ENCODE measurements around the gene SLC16A11. TPM values are rescaled to one million over a fixed set of nuclear protein-coding genes. Genes with fewer than 3 reads are reported as not detected.

SLC16A11 gene
- total RNA-seq, 1 donor from 2014 or later, result 3.6 TPM

DNA sequence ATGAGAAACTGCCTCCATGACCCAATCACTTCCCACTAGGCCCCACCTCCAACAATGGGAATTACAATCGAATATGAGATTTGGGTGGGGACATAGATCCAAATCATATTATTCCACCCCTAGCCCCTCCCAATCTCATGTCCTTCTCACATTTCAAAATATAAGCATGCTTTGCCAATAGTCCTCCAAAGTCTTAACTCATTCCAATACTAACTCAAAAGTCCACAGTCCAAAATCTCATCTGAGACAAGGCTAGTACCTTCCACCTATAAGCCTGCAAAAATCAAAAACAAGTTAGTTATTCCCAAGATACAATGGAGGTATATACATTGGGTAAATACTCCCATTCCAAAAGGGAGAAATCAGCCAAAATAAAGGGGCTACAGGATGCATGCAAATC, 23.3 kb upstream of the SLC16A11 start:
- Mint-ChIP-seq H3K9me3 (peaks cover 15% of the 10 kb centered on the region), H3K4me3 (no peak overlapping the region), H3K27ac (no peak overlapping the region), H3K36me3 (ENCODE audit: low read depth) (peaks cover 2% of the 10 kb centered on the region), H3K27me3 (peaks cover 23% of the 10 kb centered on the region), H3K4me1 (peaks cover 6% of the 10 kb centered on the region)
- TF ChIP-seq, protein P1, sequence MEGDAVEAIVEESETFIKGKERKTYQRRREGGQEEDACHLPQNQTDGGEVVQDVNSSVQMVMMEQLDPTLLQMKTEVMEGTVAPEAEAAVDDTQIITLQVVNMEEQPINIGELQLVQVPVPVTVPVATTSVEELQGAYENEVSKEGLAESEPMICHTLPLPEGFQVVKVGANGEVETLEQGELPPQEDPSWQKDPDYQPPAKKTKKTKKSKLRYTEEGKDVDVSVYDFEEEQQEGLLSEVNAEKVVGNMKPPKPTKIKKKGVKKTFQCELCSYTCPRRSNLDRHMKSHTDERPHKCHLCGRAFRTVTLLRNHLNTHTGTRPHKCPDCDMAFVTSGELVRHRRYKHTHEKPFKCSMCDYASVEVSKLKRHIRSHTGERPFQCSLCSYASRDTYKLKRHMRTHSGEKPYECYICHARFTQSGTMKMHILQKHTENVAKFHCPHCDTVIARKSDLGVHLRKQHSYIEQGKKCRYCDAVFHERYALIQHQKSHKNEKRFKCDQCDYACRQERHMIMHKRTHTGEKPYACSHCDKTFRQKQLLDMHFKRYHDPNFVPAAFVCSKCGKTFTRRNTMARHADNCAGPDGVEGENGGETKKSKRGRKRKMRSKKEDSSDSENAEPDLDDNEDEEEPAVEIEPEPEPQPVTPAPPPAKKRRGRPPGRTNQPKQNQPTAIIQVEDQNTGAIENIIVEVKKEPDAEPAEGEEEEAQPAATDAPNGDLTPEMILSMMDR (IDR thresholded peaks at IDR 0.05), result no peak
- POLR2A ChIA-PET, result no interaction called here
- intact Hi-C loops (cut with micrococcal nuclease), result no loop called here
- CTCF ChIA-PET, result no interaction called here
- DNase-seq, result no peak
- ATAC-seq (ENCODE audit: low read depth), result no peak

DNA sequence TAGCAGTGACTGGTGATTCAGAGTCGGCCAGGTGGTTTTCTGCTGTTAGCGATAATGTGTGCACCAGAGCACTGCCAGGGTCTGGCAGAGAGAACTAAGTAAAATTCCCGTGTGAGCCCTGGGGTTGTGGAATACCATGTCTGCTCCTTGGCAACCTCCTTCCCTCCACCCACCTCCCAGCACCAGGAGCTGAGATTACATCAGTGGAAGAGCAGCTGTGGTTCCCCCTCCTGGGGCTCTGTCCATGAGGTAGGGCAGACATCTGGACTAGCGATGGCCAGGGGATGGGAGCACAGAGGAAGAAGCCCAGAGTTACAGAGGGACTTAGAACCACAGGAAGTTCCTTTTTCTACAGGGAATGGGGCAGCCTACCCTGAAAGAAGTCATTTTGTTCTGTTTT, 20.4 kb upstream of the SLC16A11 start:
- POLR2A ChIA-PET, result no interaction called here
- H3K9me3 Mint-ChIP-seq, result peaks cover 15% of the 10 kb centered on the region
- H3K36me3 Mint-ChIP-seq (ENCODE audit: low read depth), result peaks cover 2% of the 10 kb centered on the region
- peaks cover 31% of the 10 kb centered on the region for H3K27me3 Mint-ChIP-seq
- no peak overlapping the region for H3K4me3 Mint-ChIP-seq
- DNase-seq (no peak), ATAC-seq (ENCODE audit: low read depth) (no peak)
- intact Hi-C loops (cut with micrococcal nuclease), result no loop called here
- no peak overlapping the region for H3K27ac Mint-ChIP-seq
- TF ChIP-seq, protein P1 (IDR thresholded peaks at IDR 0.05), result no peak
- peaks cover 2% of the 10 kb centered on the region for H3K4me1 Mint-ChIP-seq
- CTCF ChIA-PET, result no interaction called here

DNA sequence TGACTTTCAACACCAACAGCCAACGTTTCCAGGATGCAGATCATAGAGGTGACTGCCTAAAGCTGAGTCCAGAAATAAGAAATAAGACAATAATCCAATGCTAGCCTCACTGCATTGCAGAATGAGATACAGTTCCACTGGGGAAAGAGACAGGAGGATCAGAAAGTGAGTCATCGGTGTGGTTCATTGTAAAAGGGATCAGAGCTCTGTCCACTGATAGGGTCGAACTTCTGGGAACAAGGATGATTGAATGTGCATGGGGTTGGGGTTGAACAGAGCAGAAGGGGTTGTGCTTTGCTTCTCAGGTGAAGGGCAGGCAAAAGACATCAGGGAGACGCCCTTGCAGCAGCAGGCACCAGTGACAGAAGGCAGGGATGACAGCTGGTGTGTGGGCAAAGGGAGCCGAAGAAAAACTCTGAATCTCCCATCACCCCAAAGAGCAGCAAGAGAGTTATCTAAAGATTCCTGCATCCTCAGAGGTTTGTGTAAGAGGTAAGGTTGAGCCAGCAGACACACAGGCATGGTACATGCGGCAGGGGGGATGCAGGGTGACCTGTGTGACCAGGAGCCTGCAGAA, 19.7 kb upstream of the SLC16A11 start:
- H3K27me3 Mint-ChIP-seq, result peaks cover 31% of the 10 kb centered on the region
- H3K9me3 Mint-ChIP-seq, result peaks cover 10% of the 10 kb centered on the region
- TF ChIP-seq, protein P1 (IDR thresholded peaks at IDR 0.05), result no peak

DNA sequence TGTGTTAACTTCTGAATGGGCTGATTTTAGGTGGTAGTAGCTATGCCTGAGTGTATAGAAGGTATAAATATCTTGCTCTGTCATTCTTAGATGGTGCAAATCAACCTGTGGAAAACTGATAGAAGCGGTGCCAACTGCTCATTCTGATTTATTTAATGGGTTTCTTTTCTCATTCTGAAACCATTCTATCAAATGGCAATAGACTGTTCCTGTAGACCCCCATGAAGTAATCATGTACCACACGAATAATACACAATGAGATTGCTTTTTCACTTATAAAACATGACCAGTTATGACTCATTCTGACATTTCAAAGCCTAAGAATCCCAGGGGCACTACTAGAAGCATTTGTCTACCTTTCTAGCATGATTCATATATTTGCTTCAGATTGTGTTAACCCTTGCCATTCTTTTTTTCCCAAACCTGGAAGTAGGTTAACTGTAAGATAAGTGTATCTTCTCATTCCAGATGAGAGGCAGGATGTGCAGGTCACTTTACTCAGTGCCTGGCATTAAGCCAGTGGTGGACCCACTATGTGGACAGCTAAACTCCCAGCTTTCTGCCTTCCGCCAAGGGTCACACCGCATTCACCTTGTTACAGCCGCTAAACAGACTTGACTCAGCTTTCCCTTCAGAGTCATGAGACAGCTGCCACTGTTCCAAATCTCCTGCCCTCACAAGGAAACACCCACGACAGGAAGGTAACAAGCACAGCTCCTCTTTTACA, 16.4 kb upstream of the SLC16A11 start:
- TF ChIP-seq, protein P1 (IDR thresholded peaks at IDR 0.05), result no peak
- ATAC-seq (ENCODE audit: low read depth) (peak; percentile 14), DNase-seq (no peak)
- Mint-ChIP-seq H3K9me3 (no peaks in the 10 kb centered on the region), H3K4me3 (no peak overlapping the region), H3K27ac (no peak overlapping the region), H3K27me3 (peaks cover 24% of the 10 kb centered on the region), H3K4me1 (peaks cover 2% of the 10 kb centered on the region), H3K36me3 (ENCODE audit: low read depth) (no peaks in the 10 kb centered on the region)
- POLR2A ChIA-PET, result interaction anchor here (1.5 kb wide), 1 partner anchor 73 kb away, joined by 20 read pairs; no protein-coding TSS in a partner anchor
- intact Hi-C loops (cut with micrococcal nuclease), result no loop called here
- CTCF ChIA-PET, result no interaction called here

More for the DNA sequence above, 19.7 kb upstream of the SLC16A11 start:
- Mint-ChIP-seq H3K27ac (no peak overlapping the region), H3K4me1 (peaks cover 2% of the 10 kb centered on the region), H3K4me3 (no peak overlapping the region), H3K36me3 (ENCODE audit: low read depth) (peaks cover 2% of the 10 kb centered on the region)
- POLR2A ChIA-PET, result no interaction called here
- intact Hi-C loops (cut with micrococcal nuclease), result no loop called here
- CTCF ChIA-PET, result no interaction called here
- DNase-seq, result no peak
- no peak for ATAC-seq (ENCODE audit: low read depth)

DNA sequence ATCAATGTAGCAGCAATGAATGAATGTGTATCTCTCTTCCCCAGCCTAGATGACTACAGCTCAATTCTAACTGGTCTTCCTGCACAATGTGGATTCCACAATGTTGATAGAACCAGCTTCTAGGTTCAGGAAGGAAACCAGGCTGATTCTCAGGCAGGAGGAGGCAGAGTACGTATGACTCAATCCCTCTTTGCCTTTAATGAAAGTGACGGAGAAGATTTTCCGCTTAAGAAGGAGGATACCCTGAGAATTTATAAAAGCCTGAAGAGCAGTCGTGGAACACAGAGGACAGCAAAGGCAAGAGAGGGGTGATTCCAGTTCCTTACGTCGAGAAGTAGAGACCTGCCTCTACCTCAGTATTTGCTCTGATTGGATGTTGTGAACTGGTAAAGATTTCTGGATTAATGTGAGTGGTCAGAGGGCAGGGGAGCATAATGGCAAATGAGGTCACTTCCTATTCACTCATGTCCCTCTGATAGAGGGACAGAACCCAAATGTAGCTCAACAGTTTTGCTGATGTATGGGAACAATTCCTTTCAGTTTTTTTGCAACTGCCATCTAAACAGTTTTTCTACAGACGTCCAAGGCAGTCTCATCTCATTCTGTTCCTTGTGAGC, 15.0 kb upstream of the SLC16A11 start:
- CTCF ChIA-PET, result no interaction called here
- intact Hi-C loops (cut with micrococcal nuclease), result no loop called here
- H3K4me3 Mint-ChIP-seq, result no peak overlapping the region
- peaks cover 2% of the 10 kb centered on the region for H3K4me1 Mint-ChIP-seq
- no peak overlapping the region for H3K27ac Mint-ChIP-seq
- no peak for DNase-seq
- H3K36me3 Mint-ChIP-seq (ENCODE audit: low read depth), result no peaks in the 10 kb centered on the region
- no peak for ATAC-seq (ENCODE audit: low read depth)
- TF ChIP-seq, protein P1 (IDR thresholded peaks at IDR 0.05), result no peak
- no peaks in the 10 kb centered on the region for H3K9me3 Mint-ChIP-seq
- POLR2A ChIA-PET, result interaction anchor here (0.7 to 1.5 kb wide), 2 partner anchors 74 to 1210 kb away, joined by 4 to 20 read pairs; no protein-coding TSS in a partner anchor
- peaks cover 17% of the 10 kb centered on the region for H3K27me3 Mint-ChIP-seq
